ENCODE data around the gene REV3L. TPM values are rescaled to one million over a fixed set of nuclear protein-coding genes. Genes with fewer than 3 reads are reported as not detected.

Gene REV3L
- total RNA-seq, 1 donor from 2014 or later = 14.2 TPM

DNA sequence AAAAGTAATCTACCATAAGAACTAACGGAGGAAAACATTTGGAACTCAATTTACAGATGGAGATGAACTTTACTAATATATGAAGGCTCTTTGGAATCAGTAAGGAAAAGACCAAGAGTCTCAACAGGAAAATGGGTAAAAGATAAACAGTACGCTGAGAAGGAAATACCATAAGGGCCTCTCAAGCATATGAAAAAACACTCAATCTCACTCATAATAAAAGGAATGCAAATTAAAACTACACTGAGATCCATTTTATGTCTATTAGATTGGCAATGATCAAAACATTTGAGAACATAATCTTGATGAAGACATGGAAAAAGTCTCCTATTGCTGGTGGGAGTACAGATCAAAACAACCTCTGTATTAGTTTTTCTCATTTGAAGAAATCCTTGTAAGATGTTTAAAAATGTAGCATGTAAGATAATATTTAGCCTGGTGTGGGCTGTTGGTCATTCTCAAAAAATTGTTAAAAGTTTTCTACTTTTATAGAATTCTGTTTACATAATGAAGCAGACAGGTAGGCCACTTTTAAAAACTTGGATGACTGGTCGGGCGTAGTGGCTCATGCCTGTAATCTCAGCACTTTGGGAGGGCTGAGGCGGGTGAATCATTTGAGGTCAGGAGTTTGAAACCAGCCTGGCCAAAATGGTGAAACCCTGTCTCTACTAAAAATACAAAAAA is 14.5 kb downstream of the REV3L start:
- no peak for DNase-seq (ENCODE audit: low read depth)
- H3K4me3 ChIP-seq (ENCODE audit: low read depth, low read length) = no peak overlapping the region
- TF ChIP-seq, protein P1, sequence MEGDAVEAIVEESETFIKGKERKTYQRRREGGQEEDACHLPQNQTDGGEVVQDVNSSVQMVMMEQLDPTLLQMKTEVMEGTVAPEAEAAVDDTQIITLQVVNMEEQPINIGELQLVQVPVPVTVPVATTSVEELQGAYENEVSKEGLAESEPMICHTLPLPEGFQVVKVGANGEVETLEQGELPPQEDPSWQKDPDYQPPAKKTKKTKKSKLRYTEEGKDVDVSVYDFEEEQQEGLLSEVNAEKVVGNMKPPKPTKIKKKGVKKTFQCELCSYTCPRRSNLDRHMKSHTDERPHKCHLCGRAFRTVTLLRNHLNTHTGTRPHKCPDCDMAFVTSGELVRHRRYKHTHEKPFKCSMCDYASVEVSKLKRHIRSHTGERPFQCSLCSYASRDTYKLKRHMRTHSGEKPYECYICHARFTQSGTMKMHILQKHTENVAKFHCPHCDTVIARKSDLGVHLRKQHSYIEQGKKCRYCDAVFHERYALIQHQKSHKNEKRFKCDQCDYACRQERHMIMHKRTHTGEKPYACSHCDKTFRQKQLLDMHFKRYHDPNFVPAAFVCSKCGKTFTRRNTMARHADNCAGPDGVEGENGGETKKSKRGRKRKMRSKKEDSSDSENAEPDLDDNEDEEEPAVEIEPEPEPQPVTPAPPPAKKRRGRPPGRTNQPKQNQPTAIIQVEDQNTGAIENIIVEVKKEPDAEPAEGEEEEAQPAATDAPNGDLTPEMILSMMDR (conservative IDR thresholded peaks at IDR 0.05; ENCODE audit: low read depth, low read length) = no peak

DNA sequence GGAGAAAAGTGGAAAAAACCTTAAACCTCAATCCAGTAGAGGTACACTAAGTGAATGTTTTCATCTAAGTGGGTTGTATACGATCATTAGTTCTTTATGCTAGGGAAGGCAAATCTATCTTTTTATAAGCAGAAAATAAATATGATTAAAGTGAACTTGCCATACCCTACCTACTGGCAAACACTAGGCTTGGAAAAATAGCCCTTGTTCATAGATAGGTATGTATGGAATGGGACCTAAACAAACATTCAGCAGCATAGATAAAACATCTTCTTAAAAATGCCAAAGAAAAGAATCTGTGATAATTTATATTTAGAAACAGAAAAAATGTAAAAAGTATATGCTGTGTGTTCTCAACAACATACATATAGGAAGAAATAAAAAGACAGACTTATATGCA is 18.8 kb downstream of the REV3L start:
- TF ChIP-seq, protein P1 (conservative IDR thresholded peaks at IDR 0.05; ENCODE audit: low read depth, low read length) = no peak
- no peak overlapping the region for H3K4me3 ChIP-seq (ENCODE audit: low read depth, low read length)
- no peak for DNase-seq (ENCODE audit: low read depth)

DNA sequence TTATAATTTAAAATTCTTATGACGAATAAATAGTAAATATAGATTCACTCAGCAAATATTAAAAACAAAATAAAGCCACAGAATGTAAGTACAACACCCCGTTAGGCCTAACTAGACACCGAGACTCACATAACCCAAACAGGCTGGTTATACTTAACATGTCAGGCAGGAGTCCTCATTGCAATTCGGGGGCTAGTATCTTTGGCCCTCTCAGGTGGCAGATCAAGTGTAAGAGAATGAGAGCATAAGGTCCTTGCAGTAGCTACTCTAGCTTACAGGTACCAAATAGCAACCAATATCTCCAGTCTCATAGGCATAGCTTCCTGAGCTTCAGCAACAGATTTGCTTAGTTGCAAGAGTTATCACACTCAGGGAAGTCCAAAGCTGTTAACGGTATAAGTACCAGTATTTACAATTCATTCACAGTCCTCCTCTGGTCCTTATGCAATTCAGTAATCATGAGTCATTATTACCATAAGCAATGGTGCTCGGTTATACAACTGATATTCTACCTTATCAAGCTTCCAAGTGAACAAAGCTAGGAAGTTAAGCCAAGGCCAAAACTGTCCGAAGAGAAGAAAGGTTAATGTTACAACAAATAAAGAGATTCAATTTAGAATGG is 20.1 kb downstream of the REV3L start:
- no peak for DNase-seq (ENCODE audit: low read depth)
- TF ChIP-seq, protein P1 (conservative IDR thresholded peaks at IDR 0.05; ENCODE audit: low read depth, low read length) = no peak
- no peak overlapping the region for H3K4me3 ChIP-seq (ENCODE audit: low read depth, low read length)

DNA sequence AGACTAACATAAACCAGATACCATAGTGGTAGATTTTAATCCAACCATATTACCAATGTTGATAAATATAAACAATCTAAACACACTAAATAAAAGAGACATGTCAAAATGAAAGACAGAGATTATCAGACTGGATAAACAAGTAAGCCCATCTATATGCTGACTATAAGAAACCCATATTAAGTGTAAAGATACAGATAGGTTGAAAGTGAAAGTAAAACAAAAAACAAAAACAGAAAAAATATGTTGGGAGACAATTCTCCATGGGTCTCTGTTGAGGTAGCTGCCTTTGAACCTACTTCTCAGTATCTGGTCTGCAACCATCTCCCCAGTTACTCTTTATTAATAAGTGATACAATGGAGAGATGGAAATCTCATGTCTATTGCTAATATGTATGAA is 21.2 kb downstream of the REV3L start:
- peak overlapping the region; percentile 12 for H3K4me3 ChIP-seq (ENCODE audit: low read depth, low read length)
- no peak for DNase-seq (ENCODE audit: low read depth)
- TF ChIP-seq, protein P1 (conservative IDR thresholded peaks at IDR 0.05; ENCODE audit: low read depth, low read length) = no peak

DNA sequence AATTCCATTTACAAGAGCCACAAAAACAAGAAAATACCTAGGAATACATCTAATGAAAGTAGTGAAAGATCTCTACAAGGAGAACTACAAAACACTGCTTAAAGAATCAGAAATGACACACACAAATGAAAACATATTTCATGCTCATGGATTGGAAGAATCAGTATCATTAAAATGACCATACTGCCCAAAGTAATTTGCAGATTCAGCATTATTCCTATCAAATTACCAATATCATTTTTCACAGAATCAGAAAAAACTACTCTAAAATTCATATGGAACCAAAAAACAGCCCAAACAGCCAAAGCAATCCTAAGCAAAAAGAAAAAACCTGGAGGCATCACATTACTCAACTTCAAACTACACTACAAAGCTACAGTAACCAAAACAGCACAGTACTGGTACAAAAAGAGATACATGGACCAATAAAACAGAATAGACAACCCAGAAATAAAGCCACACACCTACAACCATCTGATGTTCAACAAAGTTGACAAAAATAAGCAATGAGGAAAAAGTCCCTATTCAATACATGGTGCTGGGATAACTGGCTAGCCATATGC is 24.3 kb downstream of the REV3L start:
- DNase-seq (ENCODE audit: low read depth) = no peak
- no peak overlapping the region for H3K4me3 ChIP-seq (ENCODE audit: low read depth, low read length)
- TF ChIP-seq, protein P1 (conservative IDR thresholded peaks at IDR 0.05; ENCODE audit: low read depth, low read length) = no peak

DNA sequence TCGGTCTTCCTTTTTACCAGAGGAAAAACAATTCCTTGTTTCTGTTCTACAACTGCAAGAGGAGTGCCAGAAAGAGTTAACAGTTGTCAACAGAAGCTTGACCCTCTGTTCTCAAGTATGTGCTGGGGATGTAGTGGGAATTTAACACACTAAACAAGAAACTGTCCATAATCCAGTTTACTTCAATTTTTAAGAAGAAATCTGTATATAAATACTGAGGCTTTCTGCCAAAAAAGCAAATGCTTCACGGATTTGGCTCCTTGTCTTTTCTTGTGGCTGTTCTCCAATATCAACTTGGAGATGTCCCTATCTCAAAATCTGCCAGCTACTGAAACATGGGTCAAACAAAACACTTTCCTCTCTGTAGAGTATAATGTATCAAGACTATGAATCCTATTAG is 26.8 kb downstream of the REV3L start:
- TF ChIP-seq, protein P1 (conservative IDR thresholded peaks at IDR 0.05; ENCODE audit: low read depth, low read length) = no peak
- no peak for DNase-seq (ENCODE audit: low read depth)
- no peak overlapping the region for H3K4me3 ChIP-seq (ENCODE audit: low read depth, low read length)
